HL-60 (cell line): ENCODE measurements around the gene GSC.

Experiments
- CTCF ChIP-seq: IDR thresholded peaks from one replicate; pipeline ENCODE4 v1.5.1; 2011; ENCODE audit warnings: low read length, control low read depth, inconsistent platforms; ENCODE audit not compliant: insufficient read depth
- GABPA ChIP-seq: IDR thresholded peaks from 2 replicates; pipeline ENCODE4 v1.6.1; 2012; ENCODE audit warnings: low read depth
- POLR2AphosphoS5 ChIP-seq: IDR thresholded peaks from 2 replicates; pipeline ENCODE4 v1.6.1; 2012; ENCODE audit warnings: low read depth
- REST ChIP-seq: IDR thresholded peaks from 2 replicates; pipeline ENCODE4 v1.6.1; 2012; ENCODE audit warnings: low read depth; ENCODE audit not compliant: insufficient replicate concordance
- SPI1 ChIP-seq: IDR thresholded peaks from 2 replicates; pipeline ENCODE4 v1.6.1; 2012; ENCODE audit warnings: low read depth, mild to moderate bottlenecking, borderline replicate concordance

DNA sequence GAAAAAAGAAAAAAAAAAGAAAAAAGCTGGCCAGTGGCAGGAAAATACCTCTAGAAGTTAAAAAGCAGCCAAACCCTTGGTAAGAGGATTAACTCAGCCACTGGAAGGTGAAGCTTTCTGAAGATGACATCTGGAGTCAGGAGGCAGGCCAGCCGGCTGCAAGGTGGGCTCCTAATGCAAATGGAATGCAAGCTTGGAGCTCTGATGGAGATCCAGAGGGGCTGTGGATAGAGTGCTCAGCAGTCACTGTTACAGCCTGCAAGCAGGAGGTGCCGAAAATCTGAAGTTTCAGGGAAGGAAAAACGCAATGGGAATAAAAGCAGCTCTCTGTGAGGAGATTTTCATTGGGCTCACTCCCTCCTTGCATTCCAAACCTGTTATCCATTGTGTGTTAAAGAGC is 41.0 kb downstream of the GSC start:
- TF ChIP-seq CTCF = no peak
- TF ChIP-seq POLR2AphosphoS5 = no peak
- TF ChIP-seq GABPA = no peak
- no peak for TF ChIP-seq REST
- TF ChIP-seq SPI1 = no peak
